ENCODE data around the gene KIF16B. TPM values are rescaled to one million over a fixed set of nuclear protein-coding genes. Genes with fewer than 3 reads are reported as not detected.

KIF16B gene
- total and polyA plus RNA-seq, 2 of the 13 experiments (the other 11 are each of a cell fraction or from before 2014, with no cell fraction given): 6.9 to 18.0 TPM

GRCh38 chr20:16575390-16576140, 2.3 kb upstream of the KIF16B start (continued):
- TF ChIP-seq ZNF282 (IDR thresholded peaks at IDR 0.05; ENCODE audit: partially characterized antibody) (no peak), FOXO4 (CRISPR knock-in tag; conservative IDR thresholded peaks at IDR 0.05) (peak; percentile 84; the same call in 1 of the 2 replicates), EP300 (IDR thresholded peaks at IDR 0.05; ENCODE audit: low read depth in 2 of 2, low read length in 2 of 2) (no peak), EP300 (CRISPR knock-in tag; IDR thresholded peaks at IDR 0.05; ENCODE audit: borderline replicate concordance) (no peak), ZNF205 (CRISPR knock-in tag; IDR thresholded peaks at IDR 0.05) (no peak), ARNTL (CRISPR knock-in tag; IDR thresholded peaks at IDR 0.05) (0 out of 2 replicates have a peak, but pooled peaks have one; percentile 5), PAF1 (CRISPR knock-in tag; IDR thresholded peaks at IDR 0.05) (no peak), LBX2 (CRISPR knock-in tag; IDR thresholded peaks at IDR 0.05; ENCODE audit: borderline replicate concordance) (0 out of 2 replicates have a peak, but pooled peaks have one; percentile 76), ZNF232 (CRISPR knock-in tag; IDR thresholded peaks at IDR 0.05; ENCODE audit: borderline replicate concordance) (0 out of 2 replicates have a peak, but pooled peaks have one; percentile 5), ZBTB38 (CRISPR knock-in tag; IDR thresholded peaks at IDR 0.05) (0 out of 2 replicates have a peak, but pooled peaks have one; percentile 22), NR2C2 (CRISPR knock-in tag; IDR thresholded peaks at IDR 0.05; ENCODE audit: borderline replicate concordance) (0 out of 2 replicates have a peak, but pooled peaks have one; percentile 1), WIZ (CRISPR knock-in tag; IDR thresholded peaks at IDR 0.05) (0 out of 2 replicates have a peak, but pooled peaks have one; percentile 37), ZNF296 (CRISPR knock-in tag; conservative IDR thresholded peaks at IDR 0.05) (0 out of 2 replicates have a peak, but pooled peaks have one; percentile 15), SMAD3 (CRISPR knock-in tag; IDR thresholded peaks at IDR 0.05) (0 out of 2 replicates have a peak, but pooled peaks have one; percentile 7), ZNF260 (CRISPR knock-in tag; IDR thresholded peaks at IDR 0.05; ENCODE audit: borderline replicate concordance, low read depth) (0 out of 2 replicates have a peak, but pooled peaks have one; percentile 75)
